Measurements from ENCODE around the gene PRMT1. TPM values are rescaled to one million over a fixed set of nuclear protein-coding genes. Genes with fewer than 3 reads are reported as not detected.

The PRMT1 gene
- total and polyA plus RNA-seq, 9 of the 15 experiments (the other 6 are each of a cell fraction or from before 2014, with no cell fraction given) = 13.3 to 464 (median 326) TPM

GRCh38 chr19:49677231-49677900, at the start of gene PRMT1 (continued):
- TF ChIP-seq CEBPZ (IDR thresholded peaks at IDR 0.05; ENCODE audit: borderline replicate concordance, low read depth, low read length) = no peak
- TF ChIP-seq PYGO2 (tag; IDR thresholded peaks at IDR 0.05) = no peak
- no peak for TF ChIP-seq SMAD2 (IDR thresholded peaks at IDR 0.05; ENCODE audit: low read depth, low read length)
- peak; percentile 91 to 100; a peak in 3 of 4 replicates for TF ChIP-seq HDAC1 (IDR thresholded peaks at IDR 0.05)
- peak; percentile 91; the same call in 1 of the 2 replicates for TF ChIP-seq SRSF3 (IDR thresholded peaks at IDR 0.05; ENCODE audit: insufficient read depth, low read length)
- peak; percentile 85 for TF ChIP-seq ZNF740 (CRISPR knock-in tag; IDR thresholded peaks at IDR 0.05)
- TF ChIP-seq ZNF740 (tag; IDR thresholded peaks at IDR 0.05) = peak in 1 of 2 experiments; percentile 50; a peak in 2 of 4 replicates
- TF ChIP-seq RFX1 (IDR thresholded peaks at IDR 0.05) = no peak
- TF ChIP-seq ELF2 (CRISPR knock-in tag; IDR thresholded peaks at IDR 0.05) = peak; percentile 73; the same call in 1 of the 2 replicates
- no peak for TF ChIP-seq CHD4 (IDR thresholded peaks at IDR 0.05; ENCODE audit: insufficient read depth, insufficient replicate concordance, low read depth, low read length, poor library complexity, severe bottlenecking)
- peak; percentile 47 for TF ChIP-seq SMAD4 (CRISPR knock-in tag; conservative IDR thresholded peaks at IDR 0.05)
- TF ChIP-seq SRSF9 (IDR thresholded peaks at IDR 0.05; ENCODE audit: borderline replicate concordance, low read depth, low read length) = no peak
- no peak for TF ChIP-seq FOSL1 (tag; conservative IDR thresholded peaks at IDR 0.05)
- no peak for TF ChIP-seq EWSR1 (IDR thresholded peaks at IDR 0.05; ENCODE audit: borderline replicate concordance, low read depth, partially characterized antibody)
- no peak for TF ChIP-seq SETDB1 (IDR thresholded peaks at IDR 0.05; ENCODE audit: low read length)
- no peak for TF ChIP-seq XRCC3 (IDR thresholded peaks at IDR 0.05)
- no peak for TF ChIP-seq ZNF217 (CRISPR knock-in tag; IDR thresholded peaks at IDR 0.05)
- TF ChIP-seq SMC3 (conservative IDR thresholded peaks at IDR 0.05; ENCODE audit: insufficient read depth, low read depth, low read length) = no peak
- no peak for TF ChIP-seq SLC30A9 (CRISPR knock-in tag; IDR thresholded peaks at IDR 0.05)
- TF ChIP-seq HIVEP1 (CRISPR knock-in tag; IDR thresholded peaks at IDR 0.05) = peak; percentile 42; the same call in 1 of the 2 replicates
- TF ChIP-seq FOXJ2 (tag; IDR thresholded peaks at IDR 0.05) = no peak
- no peak for TF ChIP-seq CBX3 (IDR thresholded peaks at IDR 0.05; ENCODE audit: borderline replicate concordance in 1 of 2, low read length in 2 of 2)
- TF ChIP-seq PCBP1 (IDR thresholded peaks at IDR 0.05; ENCODE audit: low read depth, low read length, poor library complexity, severe bottlenecking) = no peak
- TF ChIP-seq MECOM (CRISPR knock-in tag; IDR thresholded peaks at IDR 0.05) = no peak
- TF ChIP-seq NCOR1 (IDR thresholded peaks at IDR 0.05) = no peak
- no peak for TF ChIP-seq TCF7 (IDR thresholded peaks at IDR 0.05; ENCODE audit: borderline replicate concordance)
